DOHH2 (cell line): Measurements from ENCODE around the gene EZH2.

Experiments used
- H3F3A ChIP-seq: fragments of 200-600 bp; sonication (generic), shearing (Covaris generic); 2 replicates; pipeline ENCODE4 v1.6.0; 2016; ENCODE audit warnings: antibody characterized with exemption, mild to moderate bottlenecking; ENCODE audit not compliant: control insufficient read depth, insufficient read depth
- H3K27ac ChIP-seq: fragments of 200-600 bp; sonication (generic); 2 replicates; pipeline ENCODE4 v1.5.1; 2014; ENCODE audit warnings: low read depth, mild to moderate bottlenecking, low read length, moderate library complexity
- H3K27me3 ChIP-seq: fragments of 200-600 bp; sonication (generic); 2 replicates; pipeline ENCODE4 v1.6.1; 2014; ENCODE audit warnings: mild to moderate bottlenecking, low read length, mixed read lengths; ENCODE audit not compliant: control insufficient read depth
- H3K36me3 ChIP-seq: fragments of 200-600 bp; sonication (generic); 2 replicates; pipeline ENCODE4 v1.6.1; 2014; ENCODE audit warnings: mild to moderate bottlenecking, low read length, moderate library complexity, mixed read lengths; ENCODE audit not compliant: control insufficient read depth
- H3K4me1 ChIP-seq: fragments of 200-600 bp; sonication (generic); 2 replicates; pipeline ENCODE4 v1.6.1; 2014; ENCODE audit warnings: mild to moderate bottlenecking, low read length, mixed read lengths; ENCODE audit not compliant: control insufficient read depth
- H3K4me2 ChIP-seq: fragments of 200-600 bp; sonication (generic); 2 replicates; pipeline ENCODE4 v1.6.0; 2014; ENCODE audit warnings: mild to moderate bottlenecking, low read length, moderate library complexity
- H3K4me3 ChIP-seq: fragments of 200-600 bp; sonication (generic); 2 replicates; pipeline ENCODE4 v1.5.1; 2014; ENCODE audit warnings: mild to moderate bottlenecking, low read length, mixed read lengths
- H3K79me2 ChIP-seq: fragments of 200-600 bp; sonication (generic); 2 replicates; pipeline ENCODE4 v1.6.1; 2014; ENCODE audit warnings: mild to moderate bottlenecking, low read length, mixed read lengths; ENCODE audit not compliant: control insufficient read depth
- H3K9me2 ChIP-seq: fragments of 200-600 bp; sonication (generic); replicated peaks from 2 replicates; pipeline ENCODE4 v1.6.1; 2014; ENCODE audit warnings: mild to moderate bottlenecking, low read length, mixed read lengths; ENCODE audit not compliant: control insufficient read depth
- H3K9me3 ChIP-seq: fragments of 200-600 bp; sonication (generic); 2 replicates; pipeline ENCODE4 v1.6.1; 2014; ENCODE audit warnings: antibody characterized with exemption, low read length, mixed read lengths; ENCODE audit not compliant: control insufficient read depth, insufficient read depth
- H4K20me1 ChIP-seq: fragments of 200-600 bp; sonication (generic); 2 replicates; pipeline ENCODE4 v1.6.0; 2014; ENCODE audit warnings: low read depth, mild to moderate bottlenecking, antibody characterized with exemption, low read length, moderate library complexity; ENCODE audit not compliant: control insufficient read depth, insufficient read depth
- EZH2phosphoT487 ChIP-seq: fragments of 200-600 bp; sonication (generic); IDR thresholded peaks from 2 replicates; pipeline ENCODE4 v1.6.1; 2017; ENCODE audit warnings: borderline replicate concordance, mild to moderate bottlenecking, antibody characterized with exemption, low read length, moderate library complexity, mixed read lengths
- TF ChIP-seq, protein P1 (sequence below): fragments of 200-600 bp; sonication (generic); IDR thresholded peaks from one replicate; pipeline ENCODE4 v1.5.1; 2014; ENCODE audit warnings: antibody characterized with exemption, mild to moderate bottlenecking, low read depth, low read length; ENCODE audit not compliant: poor library complexity, severe bottlenecking

EZH2 gene

DNA sequence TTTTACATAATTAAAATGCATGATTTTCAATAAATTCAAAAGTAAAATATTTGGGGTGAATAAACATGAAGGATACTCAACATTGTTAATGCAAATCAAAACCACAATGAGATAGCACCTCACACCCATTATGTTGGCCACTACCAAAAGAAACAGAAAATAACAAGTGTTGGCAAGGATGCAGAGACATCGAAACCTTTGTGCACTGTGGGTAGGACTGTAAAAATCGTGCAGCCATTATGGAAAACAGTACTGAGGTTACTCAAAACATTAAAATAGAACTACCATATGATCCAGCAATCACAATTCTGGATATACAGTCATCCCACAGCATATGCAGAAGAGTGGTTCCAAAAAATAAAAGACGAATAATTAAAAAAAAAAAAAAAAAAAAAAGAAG is 13.1 kb downstream of the EZH2 start:
- Histone ChIP-seq H4K20me1 (peaks cover 15% of the 10 kb centered on the region), H3K79me2 (peaks cover 100% of the 10 kb centered on the region), H3K9me2 (no peaks in the 10 kb centered on the region), H3K27ac (no peak overlapping the region), H3F3A (peaks cover 33% of the 10 kb centered on the region), H3K4me3 (no peak overlapping the region), H3K36me3 (peaks cover 67% of the 10 kb centered on the region), H3K27me3 (no peaks in the 10 kb centered on the region), H3K4me1 (peaks cover 72% of the 10 kb centered on the region), H3K9me3 (peaks cover 40% of the 10 kb centered on the region), H3K4me2 (no peak overlapping the region)
- TF ChIP-seq, protein P1, sequence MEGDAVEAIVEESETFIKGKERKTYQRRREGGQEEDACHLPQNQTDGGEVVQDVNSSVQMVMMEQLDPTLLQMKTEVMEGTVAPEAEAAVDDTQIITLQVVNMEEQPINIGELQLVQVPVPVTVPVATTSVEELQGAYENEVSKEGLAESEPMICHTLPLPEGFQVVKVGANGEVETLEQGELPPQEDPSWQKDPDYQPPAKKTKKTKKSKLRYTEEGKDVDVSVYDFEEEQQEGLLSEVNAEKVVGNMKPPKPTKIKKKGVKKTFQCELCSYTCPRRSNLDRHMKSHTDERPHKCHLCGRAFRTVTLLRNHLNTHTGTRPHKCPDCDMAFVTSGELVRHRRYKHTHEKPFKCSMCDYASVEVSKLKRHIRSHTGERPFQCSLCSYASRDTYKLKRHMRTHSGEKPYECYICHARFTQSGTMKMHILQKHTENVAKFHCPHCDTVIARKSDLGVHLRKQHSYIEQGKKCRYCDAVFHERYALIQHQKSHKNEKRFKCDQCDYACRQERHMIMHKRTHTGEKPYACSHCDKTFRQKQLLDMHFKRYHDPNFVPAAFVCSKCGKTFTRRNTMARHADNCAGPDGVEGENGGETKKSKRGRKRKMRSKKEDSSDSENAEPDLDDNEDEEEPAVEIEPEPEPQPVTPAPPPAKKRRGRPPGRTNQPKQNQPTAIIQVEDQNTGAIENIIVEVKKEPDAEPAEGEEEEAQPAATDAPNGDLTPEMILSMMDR: no peak
- no peak for TF ChIP-seq EZH2phosphoT487

DNA sequence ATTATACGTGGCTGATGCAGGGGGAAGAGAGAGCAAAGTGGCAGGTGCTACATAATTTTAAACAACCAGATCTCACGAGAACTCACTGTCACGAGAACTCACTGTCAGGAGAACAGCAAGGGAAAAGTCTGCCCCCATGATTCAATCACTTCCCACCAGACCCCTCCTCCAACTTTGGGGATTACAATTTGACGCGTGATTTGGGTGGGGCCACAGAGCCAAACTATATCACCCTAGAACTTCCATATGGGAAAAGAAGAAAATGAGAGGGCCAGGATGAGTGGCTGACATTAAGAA is 15.8 kb downstream of the EZH2 start:
- no peaks in the 10 kb centered on the region for H3K9me2 ChIP-seq
- no peaks in the 10 kb centered on the region for H3K27me3 ChIP-seq
- H3K36me3 ChIP-seq: peaks cover 58% of the 10 kb centered on the region
- H3K4me2 ChIP-seq: peak overlapping the region; percentile 64
- peaks cover 85% of the 10 kb centered on the region for H3K4me1 ChIP-seq
- peaks cover 33% of the 10 kb centered on the region for H3F3A ChIP-seq
- TF ChIP-seq EZH2phosphoT487: no peak
- TF ChIP-seq, protein P1: no peak
- peaks cover 100% of the 10 kb centered on the region for H3K79me2 ChIP-seq
- H3K27ac ChIP-seq: peak overlapping the region; percentile 82
- peaks cover 40% of the 10 kb centered on the region for H3K9me3 ChIP-seq
- H3K4me3 ChIP-seq: peak overlapping the region; percentile 54
- H4K20me1 ChIP-seq: peaks cover 21% of the 10 kb centered on the region

DNA sequence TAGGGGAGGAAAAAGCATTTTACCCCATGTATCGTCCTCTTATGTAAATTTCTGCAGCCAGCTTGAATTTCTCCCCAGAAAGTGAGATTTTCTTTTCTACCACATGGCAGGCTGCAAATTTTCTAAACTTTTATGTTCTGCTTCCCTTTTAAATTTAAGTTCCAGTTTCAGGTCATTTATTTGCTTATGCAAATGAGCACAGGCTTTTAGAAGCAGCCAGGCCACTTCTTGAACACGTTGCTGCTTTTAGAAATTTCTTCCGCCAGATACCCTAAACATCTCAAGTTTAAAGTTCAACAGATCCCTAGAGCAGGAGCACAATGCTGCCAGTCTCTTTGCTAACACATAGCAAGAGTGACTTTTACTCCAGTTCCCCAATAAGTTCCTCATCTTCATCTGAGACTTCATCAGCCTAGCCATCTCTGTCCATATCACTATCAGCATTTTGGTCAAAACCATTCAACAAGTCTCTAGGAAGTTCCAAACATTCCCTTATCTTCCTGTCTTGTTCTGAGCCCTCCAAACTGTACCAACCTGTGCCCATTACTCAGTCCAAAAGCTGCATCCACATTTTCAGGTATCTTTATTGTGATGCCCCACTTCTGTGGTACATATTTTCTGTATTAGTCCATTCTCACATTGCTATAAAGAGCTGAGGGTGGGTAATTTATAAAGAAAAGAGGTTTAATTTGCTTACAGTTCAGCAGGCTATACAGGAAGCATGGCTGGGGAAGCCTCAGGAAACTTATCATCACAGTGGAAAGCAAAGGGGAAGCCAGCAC is 16.3 kb downstream of the EZH2 start:
- peaks cover 40% of the 10 kb centered on the region for H3K9me3 ChIP-seq
- no peaks in the 10 kb centered on the region for H3K27me3 ChIP-seq
- peaks cover 57% of the 10 kb centered on the region for H3K36me3 ChIP-seq
- peaks cover 33% of the 10 kb centered on the region for H3F3A ChIP-seq
- peaks cover 100% of the 10 kb centered on the region for H3K79me2 ChIP-seq
- H3K4me1 ChIP-seq: peaks cover 86% of the 10 kb centered on the region
- H3K27ac ChIP-seq: peak overlapping the region; percentile 82
- peak overlapping the region; percentile 64 for H3K4me2 ChIP-seq
- TF ChIP-seq EZH2phosphoT487: no peak
- TF ChIP-seq, protein P1: no peak
- H3K9me2 ChIP-seq: no peaks in the 10 kb centered on the region
- H4K20me1 ChIP-seq: peaks cover 22% of the 10 kb centered on the region
- H3K4me3 ChIP-seq: peak overlapping the region; percentile 54
